DMS153 treated with DMSO at 0.1 percent for 48 hours (cell line): ENCODE data around the gene EZH1.

Experiments
- DNase-seq: peaks from one replicate; lab custom pipeline; 2025; ENCODE audit not compliant: unreplicated experiment; lab: John Stamatoyannopoulos, UW

The EZH1 gene

DNA sequence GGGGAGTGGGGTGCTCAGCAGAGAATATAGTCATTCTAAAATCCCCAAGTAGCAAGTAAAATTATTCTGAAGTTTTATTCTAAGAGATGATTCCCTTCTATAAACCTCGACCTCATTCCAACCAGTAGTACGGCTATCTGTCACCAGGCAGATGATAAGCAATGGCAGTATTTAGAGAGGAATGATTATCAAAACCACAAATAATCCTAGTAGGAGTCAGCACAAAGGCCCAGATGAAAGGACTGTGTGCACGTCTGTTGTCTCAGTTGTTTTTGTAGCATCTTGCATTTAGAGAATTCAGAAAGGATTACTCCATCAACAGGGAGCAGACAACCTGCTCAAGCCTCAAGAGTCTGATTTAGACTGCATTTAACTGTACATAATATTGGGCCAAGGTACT is 21.2 kb downstream of the EZH1 start:
- DNase-seq, result no peak

- DNase-seq, result peak; percentile 17
These were observed 23.8 kb downstream of the EZH1 start for GRCh38 chr17:42720996-42721583.

GRCh38 chr17:42709561-42709960 is 35.3 kb downstream of the EZH1 start:
- no peak for DNase-seq

- DNase-seq, result no peak
These were observed 36.3 kb downstream of the EZH1 start for GRCh38 chr17:42708588-42708987.

DNA sequence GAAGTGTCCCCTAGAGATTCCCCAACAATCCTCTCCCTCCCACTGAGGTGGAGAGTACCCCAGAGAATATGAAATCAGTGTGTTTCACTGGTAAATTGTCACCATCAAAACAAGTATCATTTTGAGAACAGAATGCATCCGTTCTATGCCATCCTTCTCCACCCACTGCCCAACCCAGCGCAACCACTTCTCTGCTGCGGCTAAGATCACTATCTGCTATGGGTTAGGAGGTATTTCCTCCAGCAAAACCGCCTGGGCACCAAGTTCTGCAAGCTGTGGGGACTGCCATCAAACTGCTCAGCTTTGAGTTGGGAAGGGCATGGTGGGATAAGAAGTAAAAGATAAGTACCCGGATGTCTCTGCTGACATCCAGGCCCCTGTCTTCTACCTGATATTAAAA is 38.1 kb downstream of the EZH1 start:
- DNase-seq, result no peak

DNA sequence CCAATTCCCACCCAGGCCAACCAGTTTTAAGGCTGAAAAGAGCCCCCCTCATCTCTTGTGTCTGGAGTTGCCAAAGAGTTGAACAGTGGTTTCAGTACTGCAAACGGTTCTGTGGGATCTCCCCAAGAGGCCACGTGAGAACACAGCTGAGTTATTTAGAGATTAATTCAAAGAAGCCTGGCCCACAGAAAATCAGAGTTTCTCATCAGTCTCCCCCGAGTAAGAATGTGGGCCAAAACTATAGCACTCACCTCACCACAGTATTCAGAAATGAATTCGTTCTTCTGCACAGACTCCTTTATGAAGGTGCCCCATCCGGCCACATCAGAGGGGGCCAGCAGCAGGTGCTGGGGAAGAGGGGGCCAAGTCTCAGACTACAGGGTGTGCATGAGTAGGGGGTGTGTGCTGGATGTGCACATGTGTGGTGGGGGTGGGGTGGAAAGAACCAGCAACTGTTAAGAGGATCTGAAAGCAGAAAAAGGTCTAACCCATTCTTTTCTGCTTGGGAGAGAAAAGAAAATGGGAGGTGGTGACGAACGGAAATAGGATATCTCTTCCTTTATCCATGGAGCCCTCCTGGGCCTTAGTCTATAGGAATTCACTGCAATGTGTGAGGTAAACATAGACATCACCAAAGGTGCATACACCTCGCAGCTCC is 39.9 kb downstream of the EZH1 start:
- no peak for DNase-seq

DNA sequence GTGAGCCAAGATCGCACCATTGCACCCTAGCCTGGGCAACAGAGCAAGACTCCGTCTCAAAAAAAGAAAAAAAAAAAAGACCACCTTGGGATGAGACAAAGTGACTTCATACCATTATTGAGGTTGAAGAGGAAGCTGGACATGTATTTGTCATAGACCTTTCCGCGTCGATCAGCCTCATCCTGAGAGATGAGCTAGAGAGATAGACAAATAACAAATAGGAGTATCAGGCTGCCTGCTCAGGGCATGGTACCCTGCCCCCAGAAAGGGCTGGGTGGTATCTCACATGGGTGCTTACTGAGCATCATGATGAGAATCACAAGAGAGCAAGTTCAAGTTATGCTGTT is 40.4 kb downstream of the EZH1 start:
- no peak for DNase-seq

DNA sequence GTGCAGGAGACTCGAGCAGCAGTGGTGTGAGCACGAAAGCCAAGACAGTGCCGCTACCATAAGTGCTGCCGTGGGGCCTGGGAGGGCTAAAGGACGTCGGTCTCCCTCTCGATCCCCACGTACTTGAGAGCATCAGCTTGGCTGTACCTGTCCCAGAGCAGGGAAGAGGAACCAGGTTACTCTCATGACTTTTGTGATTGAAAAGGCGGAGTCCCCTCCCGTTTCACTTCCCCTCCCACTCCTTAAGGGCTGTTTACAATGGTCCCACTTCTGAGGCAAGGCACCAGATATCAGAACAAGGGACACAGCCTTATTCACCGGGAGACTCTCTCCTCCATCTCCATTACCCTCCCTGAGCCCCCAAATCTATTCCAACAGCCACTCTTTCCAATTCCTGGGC is 42.4 kb downstream of the EZH1 start:
- DNase-seq, result no peak

DNA sequence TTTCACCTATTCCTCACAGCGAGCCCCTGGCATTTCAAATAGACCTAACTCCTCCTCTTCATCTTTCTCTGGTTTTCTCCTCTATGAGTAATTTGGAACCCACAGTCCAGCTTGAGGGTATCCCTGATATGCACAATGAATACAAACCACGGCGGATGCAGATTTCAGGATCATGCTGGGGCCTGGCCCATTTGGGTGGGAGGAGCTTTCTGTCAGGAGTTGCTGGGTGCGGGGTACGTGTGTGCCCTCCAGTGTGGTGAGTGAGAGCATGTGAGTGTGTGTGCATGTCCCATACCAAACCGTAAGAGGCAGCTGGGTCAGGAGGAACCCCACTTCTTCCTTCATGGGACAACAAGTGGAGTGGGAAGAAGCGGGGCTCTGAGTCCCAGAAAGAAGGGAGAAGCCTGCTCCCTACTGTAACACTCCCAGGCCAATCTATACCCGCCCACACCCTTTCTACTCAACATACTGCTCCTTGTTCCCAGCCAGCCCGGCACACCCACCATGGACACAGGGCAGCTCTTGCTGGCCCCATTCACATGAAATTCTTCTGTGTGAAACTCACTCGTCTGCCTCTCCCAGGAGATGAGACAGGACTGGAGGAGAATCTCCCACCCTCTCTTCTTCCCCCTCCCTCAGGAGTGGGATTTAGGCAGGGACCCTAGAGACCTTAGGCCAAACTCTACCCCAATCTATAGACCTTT is 44.1 kb downstream of the EZH1 start:
- no peak for DNase-seq

GRCh38 chr17:42699415-42699740 is 45.5 kb downstream of the EZH1 start:
- DNase-seq, result no peak

DNA sequence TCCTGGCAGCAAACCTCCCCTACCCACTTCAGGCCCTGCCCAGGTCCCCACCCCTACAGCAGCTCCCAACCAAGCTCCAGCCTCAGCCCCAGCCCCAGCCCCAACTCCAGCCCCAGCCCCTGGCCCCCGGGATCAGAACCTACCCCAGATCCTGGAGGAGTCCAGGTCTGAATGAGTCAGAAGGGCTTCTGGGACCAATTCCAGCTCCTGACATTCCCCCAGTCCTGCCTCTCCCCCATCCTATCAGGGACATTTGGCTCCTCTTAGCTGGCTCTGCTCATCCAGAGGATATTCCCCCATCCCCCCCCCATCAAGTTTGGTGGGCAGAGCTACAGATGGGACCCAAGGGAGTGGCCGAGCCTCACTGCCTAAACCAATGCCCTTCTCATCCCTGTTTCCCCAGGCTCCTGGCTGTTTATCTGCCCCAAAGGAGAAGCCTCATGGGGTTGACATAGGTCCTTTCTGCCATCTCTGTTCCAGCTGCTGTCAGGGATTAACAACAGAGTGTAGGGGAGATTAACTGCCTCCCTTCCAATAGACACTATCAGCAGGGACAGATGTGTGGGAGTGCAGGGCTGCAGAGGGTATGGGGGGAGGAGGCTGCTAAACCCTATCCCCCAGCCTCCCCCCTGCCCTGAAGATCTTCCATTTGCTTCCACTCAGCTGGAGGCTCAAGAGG is 46.0 kb downstream of the EZH1 start:
- no peak for DNase-seq

- DNase-seq, result no peak
These were observed 47.6 kb downstream of the EZH1 start for GRCh38 chr17:42697108-42697811.

DNA sequence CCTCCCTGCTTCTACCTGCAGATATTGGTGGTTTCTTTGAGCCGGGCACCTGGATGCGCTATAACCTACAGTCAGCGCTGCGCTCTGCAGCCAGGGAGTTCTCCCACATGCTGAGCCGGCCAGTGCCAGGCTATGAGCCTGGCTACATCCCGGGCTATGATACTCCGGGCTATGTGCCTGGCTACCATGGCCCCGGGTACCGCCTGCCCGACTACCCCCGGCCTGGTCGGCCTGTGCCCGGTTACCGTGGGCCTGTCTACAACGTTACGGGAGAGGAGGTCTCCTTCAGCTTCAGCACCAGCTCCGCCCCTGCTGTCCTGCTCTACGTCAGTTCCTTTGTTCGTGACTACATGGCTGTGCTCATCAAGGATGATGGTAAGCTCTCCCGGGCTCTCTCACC is 49.3 kb downstream of the EZH1 start:
- DNase-seq, result no peak

GRCh38 chr17:42694524-42694923 is 50.3 kb downstream of the EZH1 start:
- DNase-seq, result no peak

GRCh38 chr17:42692489-42692888 is 52.4 kb downstream of the EZH1 start:
- no peak for DNase-seq

DNA sequence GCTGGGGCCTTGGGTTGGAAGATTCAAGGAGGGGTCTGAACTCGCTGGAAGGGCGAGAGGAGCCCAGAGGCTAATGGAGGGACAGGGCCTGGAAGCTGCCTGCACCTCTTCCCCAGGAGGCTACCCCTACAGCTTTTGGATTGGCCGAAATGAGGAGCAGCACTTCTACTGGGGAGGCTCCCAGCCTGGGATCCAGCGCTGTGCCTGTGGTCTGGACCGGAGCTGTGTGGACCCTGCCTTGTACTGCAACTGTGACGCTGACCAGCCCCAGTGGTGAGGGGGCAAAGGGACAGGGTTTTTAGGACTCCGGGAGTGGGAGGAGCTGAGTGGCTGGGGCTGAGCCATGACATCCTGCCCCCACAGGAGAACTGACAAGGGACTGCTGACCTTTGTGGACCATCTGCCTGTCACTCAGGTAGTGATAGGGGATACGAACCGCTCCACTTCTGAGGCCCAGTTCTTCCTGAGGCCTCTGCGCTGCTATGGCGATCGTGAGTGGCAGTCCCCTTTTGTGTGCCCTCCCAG is 53.8 kb downstream of the EZH1 start:
- no peak for DNase-seq

- no peak for DNase-seq
These were observed 54.2 kb downstream of the EZH1 start for GRCh38 chr17:42690596-42690995.

DNA sequence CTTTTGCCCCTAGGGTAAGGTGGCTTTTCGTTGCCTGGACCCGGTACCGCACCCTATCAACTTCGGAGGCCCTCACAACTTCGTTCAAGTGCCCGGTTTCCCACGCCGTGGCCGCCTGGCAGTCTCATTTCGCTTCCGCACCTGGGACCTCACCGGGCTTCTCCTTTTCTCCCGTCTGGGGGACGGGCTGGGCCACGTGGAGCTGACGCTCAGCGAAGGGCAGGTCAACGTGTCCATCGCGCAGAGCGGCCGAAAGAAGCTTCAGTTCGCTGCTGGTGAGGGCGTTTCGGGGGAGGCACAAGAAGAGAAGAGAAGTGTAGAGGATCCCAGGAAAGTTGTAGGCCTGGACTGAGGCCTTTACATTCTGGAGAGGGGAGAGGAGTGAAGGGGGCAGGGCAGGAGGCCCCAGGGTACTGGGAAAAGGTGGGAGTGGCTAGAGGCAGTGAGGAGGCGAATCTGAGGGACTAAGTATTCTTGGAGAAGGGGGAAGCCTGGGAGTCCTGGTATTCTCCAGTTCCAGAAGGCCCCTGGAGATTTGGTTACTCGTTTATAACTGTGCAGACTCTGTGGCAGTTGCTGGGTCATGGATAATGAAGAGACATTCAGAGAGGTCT is 57.0 kb downstream of the EZH1 start:
- no peak for DNase-seq

DNA sequence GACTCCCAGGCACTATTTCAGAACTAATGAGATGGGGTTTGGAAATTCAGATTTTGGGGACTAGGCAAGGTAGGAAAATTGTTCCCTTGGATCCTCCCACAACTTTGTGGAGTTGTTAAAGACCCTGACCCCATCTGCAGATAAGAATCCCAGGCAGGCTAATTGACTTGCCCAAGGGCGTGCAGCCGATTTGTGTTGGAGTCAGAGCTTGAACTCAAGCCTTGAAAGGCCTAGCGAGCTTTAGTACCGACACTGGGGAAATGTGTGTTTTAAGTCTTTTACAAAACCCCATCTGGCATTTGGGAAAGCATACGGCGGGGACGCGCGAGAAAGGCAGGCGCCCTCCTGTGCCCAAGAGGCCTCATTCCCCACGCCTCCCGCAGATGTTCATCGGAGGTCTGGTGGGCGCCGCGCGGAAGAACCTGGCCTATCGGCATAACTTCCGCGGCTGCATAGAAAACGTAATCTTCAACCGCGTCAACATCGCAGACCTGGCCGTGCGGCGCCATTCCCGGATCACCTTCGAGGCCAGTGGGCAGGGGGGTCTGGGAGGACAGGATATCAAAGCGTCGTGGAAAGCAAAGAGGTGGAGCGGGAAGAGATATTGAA is 58.2 kb downstream of the EZH1 start:
- DNase-seq, result no peak

DNA sequence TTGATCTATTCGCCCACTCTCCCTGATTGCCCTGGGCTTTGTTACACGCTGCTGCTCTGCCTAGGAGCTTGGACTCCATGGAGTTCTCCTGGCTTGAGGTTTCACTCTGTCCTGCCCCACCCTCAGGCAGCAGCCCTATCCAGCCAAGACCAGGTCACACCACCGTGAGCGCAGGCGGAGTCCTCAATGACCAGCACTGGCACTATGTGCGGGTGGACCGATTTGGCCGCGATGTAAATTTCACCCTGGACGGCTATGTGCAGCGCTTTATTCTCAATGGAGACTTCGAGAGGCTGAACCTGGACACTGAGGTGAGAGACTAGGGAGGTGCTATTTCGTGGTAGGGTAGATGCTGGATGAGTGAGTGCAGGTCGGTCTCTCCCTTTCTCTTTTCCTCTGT is 59.0 kb downstream of the EZH1 start:
- no peak for DNase-seq
